Measurements from ENCODE around the gene PES1. TPM values are rescaled to one million over a fixed set of nuclear protein-coding genes. Genes with fewer than 3 reads are reported as not detected.

The PES1 gene
- 75.6 TPM for total RNA-seq

DNA sequence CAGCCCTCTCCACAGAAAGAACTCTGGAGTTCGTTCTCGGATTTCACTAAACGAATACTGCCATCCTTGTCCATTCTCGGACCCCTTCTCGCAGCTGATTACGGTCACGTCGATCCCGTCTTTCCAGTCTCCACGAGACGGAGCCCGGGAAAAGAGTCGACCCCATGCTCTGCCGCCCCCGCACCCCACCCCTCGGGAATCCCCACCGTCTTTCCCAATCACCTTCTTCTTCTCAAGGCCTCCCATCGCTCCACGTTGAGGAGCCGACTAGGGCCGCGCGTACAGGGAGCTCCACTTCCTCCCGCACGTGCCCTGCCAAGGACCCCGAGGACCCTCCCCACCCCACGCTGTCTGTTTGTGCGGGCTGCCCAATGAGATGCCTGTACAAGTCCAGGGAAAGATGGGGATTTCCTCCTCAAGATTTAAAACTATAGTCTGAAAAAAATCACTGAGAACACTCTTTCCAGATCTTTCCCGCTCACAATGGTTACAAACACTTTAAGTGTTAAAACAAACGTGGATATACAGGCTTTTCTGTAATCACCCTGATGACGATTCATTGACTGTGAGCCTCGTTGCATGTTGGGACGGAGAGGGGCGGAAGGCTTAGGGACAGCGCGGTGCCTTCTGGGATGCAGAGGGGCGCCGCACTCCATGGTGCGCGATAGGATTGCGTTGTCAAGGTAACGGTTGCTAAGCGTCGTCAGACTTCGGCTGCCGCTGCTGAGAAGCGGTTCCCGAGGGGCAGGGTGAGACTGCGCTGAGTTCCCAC, at the start of gene PES1:
PES1 (minus strand) TSS at position 323 of the 772 bp plus-strand sequence; CDS start at position 246, 77 bp downstream.
- intact Hi-C loops (cut with DNase I) = no loop called here
- TF ChIP-seq, protein P1, sequence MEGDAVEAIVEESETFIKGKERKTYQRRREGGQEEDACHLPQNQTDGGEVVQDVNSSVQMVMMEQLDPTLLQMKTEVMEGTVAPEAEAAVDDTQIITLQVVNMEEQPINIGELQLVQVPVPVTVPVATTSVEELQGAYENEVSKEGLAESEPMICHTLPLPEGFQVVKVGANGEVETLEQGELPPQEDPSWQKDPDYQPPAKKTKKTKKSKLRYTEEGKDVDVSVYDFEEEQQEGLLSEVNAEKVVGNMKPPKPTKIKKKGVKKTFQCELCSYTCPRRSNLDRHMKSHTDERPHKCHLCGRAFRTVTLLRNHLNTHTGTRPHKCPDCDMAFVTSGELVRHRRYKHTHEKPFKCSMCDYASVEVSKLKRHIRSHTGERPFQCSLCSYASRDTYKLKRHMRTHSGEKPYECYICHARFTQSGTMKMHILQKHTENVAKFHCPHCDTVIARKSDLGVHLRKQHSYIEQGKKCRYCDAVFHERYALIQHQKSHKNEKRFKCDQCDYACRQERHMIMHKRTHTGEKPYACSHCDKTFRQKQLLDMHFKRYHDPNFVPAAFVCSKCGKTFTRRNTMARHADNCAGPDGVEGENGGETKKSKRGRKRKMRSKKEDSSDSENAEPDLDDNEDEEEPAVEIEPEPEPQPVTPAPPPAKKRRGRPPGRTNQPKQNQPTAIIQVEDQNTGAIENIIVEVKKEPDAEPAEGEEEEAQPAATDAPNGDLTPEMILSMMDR (IDR thresholded peaks at IDR 0.05) = no peak
- peak; percentile 78 to 99 for TF ChIP-seq POLR2AphosphoS5 (IDR thresholded peaks at IDR 0.05; ENCODE audit: insufficient read depth in 1 of 2, low read depth in 1 of 2)
- H3K4me3 ChIP-seq = peak within 1 kb of the TSS; percentile 86 to 88
- peaks cover 18% of the 10 kb centered on the region for H3K4me1 ChIP-seq
- H3K36me3 ChIP-seq = peaks cover 0 to 24% of the 10 kb centered on the region in 2 donors
- H3K27me3 ChIP-seq = no peaks in the 10 kb centered on the region
- H3K27ac ChIP-seq = peak within 1 kb of the TSS; percentile 79
- peak in 1 of 2 donors; percentile 96 for DNase-seq (ENCODE audit: extremely low spot score in 2 of 2)
- H3K9me3 ChIP-seq = no peaks in the 10 kb centered on the region

DNA sequence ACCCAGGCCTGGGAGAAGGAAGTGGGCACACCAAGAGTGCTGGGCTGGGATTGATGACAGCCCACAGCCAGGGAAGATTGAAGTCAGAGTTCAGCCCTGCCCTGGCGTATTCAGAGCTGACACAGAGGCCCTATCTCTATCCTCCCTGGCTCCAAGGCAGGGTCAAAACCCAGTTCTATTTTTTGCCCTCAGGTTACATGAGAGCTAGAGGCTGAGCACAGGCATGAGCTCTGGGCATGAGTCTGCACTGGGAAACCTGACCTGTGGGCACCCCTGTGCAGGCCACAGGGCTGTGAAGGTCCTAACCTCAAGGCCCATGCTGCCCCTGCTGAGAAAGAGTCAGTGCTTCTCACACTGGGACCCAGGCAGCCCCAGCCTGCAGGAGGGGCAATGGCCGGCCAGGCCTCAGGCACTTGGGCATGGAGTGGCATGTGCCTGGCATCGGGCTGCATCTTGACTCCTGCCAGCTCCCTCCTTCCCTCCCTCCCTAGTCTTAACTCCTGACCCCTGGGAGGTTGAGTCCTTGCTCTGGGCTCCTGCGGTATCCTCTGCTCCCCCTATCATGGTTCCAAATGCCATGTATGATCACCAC, 49.2 kb upstream of the PES1 start:
- H3K4me1 ChIP-seq = peaks cover 22% of the 10 kb centered on the region
- H3K27ac ChIP-seq = no peak overlapping the region
- H3K4me3 ChIP-seq = no peak overlapping the region
- no peaks in the 10 kb centered on the region for H3K9me3 ChIP-seq
- no peaks in the 10 kb centered on the region for H3K27me3 ChIP-seq
- intact Hi-C loops (cut with DNase I) = no loop called here
- no peak for DNase-seq (ENCODE audit: extremely low spot score in 2 of 2)
- TF ChIP-seq, protein P1 (IDR thresholded peaks at IDR 0.05) = no peak
- peaks cover 0 to 3% of the 10 kb centered on the region in 2 donors for H3K36me3 ChIP-seq

DNA sequence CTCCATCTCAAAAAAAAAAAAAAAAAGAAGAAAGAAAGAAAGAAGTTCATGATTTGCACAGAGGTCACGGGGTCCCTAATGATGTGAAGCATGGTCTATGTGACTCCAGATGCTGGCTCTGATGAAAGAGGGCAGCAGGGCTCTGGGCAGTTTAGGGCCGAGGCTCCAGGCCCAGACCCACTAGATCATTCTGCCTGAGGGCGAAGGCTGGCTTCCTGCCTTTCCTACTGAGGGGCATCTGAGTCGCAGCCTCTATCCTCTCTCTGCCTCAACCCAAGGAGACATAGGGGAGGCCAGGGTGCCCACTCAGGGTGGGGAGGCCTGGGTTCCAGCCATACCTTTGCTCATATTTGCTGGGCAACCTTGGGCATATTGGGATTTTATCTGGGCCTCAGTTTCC, 48.7 kb upstream of the PES1 start:
- Histone ChIP-seq H3K4me1 (peaks cover 25% of the 10 kb centered on the region), H3K4me3 (no peak overlapping the region), H3K9me3 (no peaks in the 10 kb centered on the region), H3K36me3 (peaks cover 0 to 3% of the 10 kb centered on the region in 2 donors), H3K27me3 (no peaks in the 10 kb centered on the region), H3K27ac (no peak overlapping the region)
- no peak for DNase-seq (ENCODE audit: extremely low spot score in 2 of 2)
- TF ChIP-seq POLR2AphosphoS5 (IDR thresholded peaks at IDR 0.05; ENCODE audit: insufficient read depth in 1 of 2, low read depth in 1 of 2) (no peak), POLR2A (IDR thresholded peaks at IDR 0.05) (no peak)
- TF ChIP-seq, protein P1 (IDR thresholded peaks at IDR 0.05) = no peak
- intact Hi-C loops (cut with DNase I) = no loop called here

DNA sequence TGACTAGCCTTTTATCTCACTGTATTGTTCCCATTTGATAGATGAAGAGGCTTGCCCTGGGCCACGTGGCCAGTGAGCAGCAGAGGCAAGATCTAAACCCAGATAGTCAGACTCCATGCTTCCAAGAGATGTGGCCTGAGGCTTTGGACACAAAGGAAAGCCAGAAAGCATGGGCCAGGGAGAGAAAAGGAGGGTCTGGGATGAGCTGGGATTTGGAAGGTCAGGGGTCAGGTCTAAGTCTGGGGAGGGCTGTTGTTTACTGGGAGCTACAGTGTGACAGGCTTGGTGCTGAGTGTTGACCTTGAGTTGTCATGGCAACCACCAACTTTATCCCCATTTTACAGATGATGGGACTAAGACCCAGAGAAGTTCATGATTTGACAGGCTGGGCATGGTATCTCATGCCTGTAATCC, 46.0 kb upstream of the PES1 start:
- no peaks in the 10 kb centered on the region for H3K27me3 ChIP-seq
- intact Hi-C loops (cut with DNase I) = loop anchor here (10.0 kb wide), 2 partner anchors 117 to 287 kb away; no protein-coding TSS in a partner anchor
- TF ChIP-seq POLR2AphosphoS5 (IDR thresholded peaks at IDR 0.05; ENCODE audit: insufficient read depth in 1 of 2, low read depth in 1 of 2) = no peak
- no peak for TF ChIP-seq POLR2A (IDR thresholded peaks at IDR 0.05)
- TF ChIP-seq, protein P1 (IDR thresholded peaks at IDR 0.05) = no peak
- peaks cover 37% of the 10 kb centered on the region for H3K4me1 ChIP-seq
- H3K27ac ChIP-seq = no peak overlapping the region
- peaks cover 0 to 3% of the 10 kb centered on the region in 2 donors for H3K36me3 ChIP-seq
- no peak for DNase-seq (ENCODE audit: extremely low spot score in 2 of 2)
- no peaks in the 10 kb centered on the region for H3K9me3 ChIP-seq
- H3K4me3 ChIP-seq = peak overlapping the region in 1 of 2 donors; percentile 82

All from vagina (tissue), 2 donors.